ENCODE data around the gene SMIM35. TPM values are rescaled to one million over a fixed set of nuclear protein-coding genes. Genes with fewer than 3 reads are reported as not detected.

SMIM35 gene
- total RNA-seq: not detected

DNA sequence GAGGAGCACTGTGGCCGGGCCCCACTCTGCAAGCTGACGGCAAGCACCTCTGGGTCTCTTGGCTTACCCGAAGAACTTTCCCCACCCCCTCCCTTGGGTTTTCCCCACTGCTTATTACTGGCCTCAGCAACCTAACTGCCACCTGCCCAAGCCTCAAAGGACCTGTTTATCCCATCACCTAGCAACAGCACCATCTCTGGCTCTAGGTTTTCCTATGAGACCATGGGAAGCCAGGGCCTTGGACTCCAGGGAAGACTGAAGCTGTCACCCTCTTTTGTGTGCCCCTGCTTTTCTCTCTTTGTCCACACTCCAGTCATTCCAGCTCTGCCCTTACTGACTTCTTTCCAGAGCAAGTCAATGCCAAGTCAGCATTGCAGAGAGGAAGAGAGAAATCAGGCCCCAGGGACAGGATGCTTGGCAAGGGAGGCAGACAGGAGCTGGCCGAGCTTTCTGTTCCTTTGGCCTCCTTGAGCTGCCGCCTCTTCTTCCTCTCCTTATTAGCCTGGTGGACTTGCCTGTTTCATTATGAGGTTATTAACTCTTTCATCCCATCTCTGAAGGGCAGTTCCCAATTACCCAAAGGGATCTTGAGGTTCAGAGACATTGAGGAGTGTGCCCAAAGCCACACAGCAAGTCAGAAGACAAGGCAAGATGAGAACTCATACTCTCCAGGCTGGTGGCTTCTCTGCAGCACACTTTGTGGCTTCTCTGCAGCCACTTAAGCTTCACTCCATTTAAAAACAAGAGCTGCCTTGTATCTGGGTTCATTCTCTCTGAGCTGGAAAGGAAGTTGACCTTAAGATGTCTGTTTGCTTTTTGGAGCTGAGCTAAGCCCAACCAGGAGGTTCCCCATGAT, at the start of gene SMIM35:
Gene SMIM35 (minus strand): TSS at position 51 of the 856 bp plus-strand sequence. CDS start 206 bp downstream, outside the sequence.
- H3K4me3 ChIP-seq: no peak within 1 kb of the TSS
- no peaks in the 10 kb centered on the region for H3K36me3 ChIP-seq
- intact Hi-C loops (cut with DNase I; ENCODE audit: low total_unique reads) (no loop called here), in situ Hi-C loops (cut with MboI; ENCODE audit: low sequenced_read_pairs in 4 of 4) (no loop called here)
- H3K4me1 ChIP-seq: peaks cover 13 to 17% of the 10 kb centered on the region in 2 donors
- ATAC-seq (no peak), DNase-seq (no peak)
- no peaks in the 10 kb centered on the region for H3K9me3 ChIP-seq
- H3K27ac ChIP-seq: no peak within 1 kb of the TSS
- no peaks in the 10 kb centered on the region for H3K27me3 ChIP-seq
- TF ChIP-seq POLR2A (IDR thresholded peaks at IDR 0.05): no peak
- TF ChIP-seq, protein P1, sequence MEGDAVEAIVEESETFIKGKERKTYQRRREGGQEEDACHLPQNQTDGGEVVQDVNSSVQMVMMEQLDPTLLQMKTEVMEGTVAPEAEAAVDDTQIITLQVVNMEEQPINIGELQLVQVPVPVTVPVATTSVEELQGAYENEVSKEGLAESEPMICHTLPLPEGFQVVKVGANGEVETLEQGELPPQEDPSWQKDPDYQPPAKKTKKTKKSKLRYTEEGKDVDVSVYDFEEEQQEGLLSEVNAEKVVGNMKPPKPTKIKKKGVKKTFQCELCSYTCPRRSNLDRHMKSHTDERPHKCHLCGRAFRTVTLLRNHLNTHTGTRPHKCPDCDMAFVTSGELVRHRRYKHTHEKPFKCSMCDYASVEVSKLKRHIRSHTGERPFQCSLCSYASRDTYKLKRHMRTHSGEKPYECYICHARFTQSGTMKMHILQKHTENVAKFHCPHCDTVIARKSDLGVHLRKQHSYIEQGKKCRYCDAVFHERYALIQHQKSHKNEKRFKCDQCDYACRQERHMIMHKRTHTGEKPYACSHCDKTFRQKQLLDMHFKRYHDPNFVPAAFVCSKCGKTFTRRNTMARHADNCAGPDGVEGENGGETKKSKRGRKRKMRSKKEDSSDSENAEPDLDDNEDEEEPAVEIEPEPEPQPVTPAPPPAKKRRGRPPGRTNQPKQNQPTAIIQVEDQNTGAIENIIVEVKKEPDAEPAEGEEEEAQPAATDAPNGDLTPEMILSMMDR (IDR thresholded peaks at IDR 0.05 in 4 of 5, conservative IDR thresholded peaks at IDR 0.05 in 1 of 5): no peak

DNA sequence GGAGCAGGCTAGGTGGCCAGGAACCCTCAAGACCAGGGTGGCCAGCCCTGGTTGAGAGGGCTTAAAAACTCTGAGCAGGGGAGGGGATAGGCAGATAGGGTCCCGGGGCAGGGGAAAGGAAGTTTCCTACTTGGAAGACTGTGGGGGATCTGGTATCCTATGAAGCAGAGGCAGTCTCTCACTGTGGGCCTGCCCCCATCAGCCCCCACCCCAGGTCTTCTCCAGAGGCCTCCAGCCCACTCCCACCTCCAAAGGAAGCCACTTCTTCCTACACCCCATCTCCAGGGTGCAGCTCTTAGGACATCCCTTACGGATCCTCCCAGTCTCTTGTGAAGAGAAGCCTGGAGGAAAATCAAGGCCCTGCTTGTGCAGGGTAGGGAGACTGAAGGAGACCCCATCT, 49.6 kb upstream of the SMIM35 start:
- no peaks in the 10 kb centered on the region for H3K27me3 ChIP-seq
- H3K27ac ChIP-seq: no peak overlapping the region
- H3K36me3 ChIP-seq: no peaks in the 10 kb centered on the region
- no peak for DNase-seq
- TF ChIP-seq POLR2A (IDR thresholded peaks at IDR 0.05): no peak
- TF ChIP-seq, protein P1 (IDR thresholded peaks at IDR 0.05 in 4 of 5, conservative IDR thresholded peaks at IDR 0.05 in 1 of 5): no peak
- intact Hi-C loops (cut with DNase I; ENCODE audit: low total_unique reads) (no loop called here), in situ Hi-C loops (cut with MboI; ENCODE audit: low sequenced_read_pairs in 4 of 4) (no loop called here)
- H3K9me3 ChIP-seq: no peaks in the 10 kb centered on the region
- ATAC-seq: no peak
- no peaks in the 10 kb centered on the region for H3K4me1 ChIP-seq
- H3K4me3 ChIP-seq: no peak overlapping the region

DNA sequence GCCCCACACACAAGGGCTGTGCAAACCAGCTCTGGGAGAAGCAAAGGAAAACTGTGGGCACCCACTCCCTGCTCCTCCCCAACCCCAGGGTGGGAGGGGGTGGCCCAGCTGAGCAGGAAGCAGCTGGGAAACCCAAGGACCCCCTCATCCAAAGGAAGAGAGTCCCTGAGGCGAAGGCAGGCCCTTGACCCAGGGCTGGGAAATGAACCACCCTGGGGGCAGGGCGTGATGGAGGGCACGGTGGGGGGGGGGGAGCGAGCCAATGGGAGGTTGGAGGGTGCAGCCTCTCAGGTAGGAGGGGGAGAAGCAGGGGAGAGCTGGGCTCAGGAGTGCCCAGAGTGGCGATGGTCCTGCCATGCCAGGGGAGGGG, 49.0 kb upstream of the SMIM35 start:
- in situ Hi-C loops (cut with MboI; ENCODE audit: low sequenced_read_pairs in 4 of 4) (no loop called here), intact Hi-C loops (cut with DNase I; ENCODE audit: low total_unique reads) (no loop called here)
- Histone ChIP-seq H3K27ac (no peak overlapping the region), H3K9me3 (no peaks in the 10 kb centered on the region), H3K36me3 (no peaks in the 10 kb centered on the region), H3K4me3 (no peak overlapping the region), H3K27me3 (no peaks in the 10 kb centered on the region), H3K4me1 (no peaks in the 10 kb centered on the region)
- DNase-seq (no peak), ATAC-seq (no peak)
- TF ChIP-seq POLR2A (IDR thresholded peaks at IDR 0.05): no peak
- TF ChIP-seq, protein P1 (IDR thresholded peaks at IDR 0.05 in 4 of 5, conservative IDR thresholded peaks at IDR 0.05 in 1 of 5): no peak

DNA sequence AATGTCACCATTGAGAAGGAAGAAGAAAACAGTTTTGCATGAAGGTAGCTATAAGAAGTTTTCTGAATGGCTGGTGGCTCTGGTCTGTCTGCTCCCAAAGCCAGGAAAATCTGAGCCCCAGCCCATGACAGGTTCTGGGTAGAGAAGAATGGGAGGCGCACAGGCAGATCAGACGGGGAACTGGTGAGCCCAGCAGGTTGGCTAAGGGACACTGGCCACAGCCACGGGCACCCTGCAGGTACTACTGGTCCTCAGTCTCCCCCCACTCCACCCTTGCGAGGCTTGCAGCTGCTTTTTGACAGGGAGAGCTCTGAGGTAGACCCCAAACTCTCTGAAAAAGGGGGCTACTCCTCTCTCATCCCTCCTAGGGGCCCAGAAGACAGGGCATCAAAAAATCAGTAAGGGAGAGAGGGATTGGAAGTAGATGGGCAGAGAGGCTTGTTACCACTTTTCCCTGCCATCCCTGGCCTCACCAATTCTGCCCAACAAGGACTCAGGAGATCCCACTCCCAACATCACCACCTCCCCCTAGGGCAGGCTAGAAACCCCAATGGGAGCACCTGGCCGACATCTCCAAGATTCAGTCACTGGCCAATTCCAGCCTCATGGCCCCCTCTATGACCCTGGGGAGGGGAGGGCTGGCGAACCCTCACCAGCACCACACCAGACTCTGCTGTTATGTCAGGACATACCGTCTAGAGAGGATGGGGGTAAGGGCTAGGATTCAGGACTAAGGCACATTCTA, 48.5 kb upstream of the SMIM35 start:
- H3K9me3 ChIP-seq: no peaks in the 10 kb centered on the region
- ATAC-seq (no peak), DNase-seq (no peak)
- no peaks in the 10 kb centered on the region for H3K36me3 ChIP-seq
- H3K27ac ChIP-seq: no peak overlapping the region
- H3K4me3 ChIP-seq: no peak overlapping the region
- intact Hi-C loops (cut with DNase I; ENCODE audit: low total_unique reads) (no loop called here), in situ Hi-C loops (cut with MboI; ENCODE audit: low sequenced_read_pairs in 4 of 4) (no loop called here)
- no peaks in the 10 kb centered on the region for H3K4me1 ChIP-seq
- H3K27me3 ChIP-seq: no peaks in the 10 kb centered on the region
- no peak for TF ChIP-seq POLR2A (IDR thresholded peaks at IDR 0.05)
- TF ChIP-seq, protein P1 (IDR thresholded peaks at IDR 0.05 in 4 of 5, conservative IDR thresholded peaks at IDR 0.05 in 1 of 5): no peak

Measured in gastrocnemius medialis (tissue), 4 donors.